Suprapubic skin (tissue), 4 donors: Measurements from ENCODE around the gene TRPV4.

Source experiments
- POLR2A ChIP-seq, 2 donors: fragments of 450-650 bp; IDR thresholded peaks; one replicate each; pipeline ENCODE4 v1.6.1; 2017; ENCODE audit warnings: antibody characterized with exemption in 2 of 2, mild to moderate bottlenecking in 2 of 2, moderate library complexity in 2 of 2
- POLR2AphosphoS5 ChIP-seq, 3 donors: sonication (generic); formaldehyde crosslinking; IDR thresholded peaks; one replicate each; pipeline ENCODE4 v1.6.1; 2017; ENCODE audit warnings: antibody characterized with exemption in 3 of 3
- TF ChIP-seq, protein P1 (sequence below), 2 donors: fragments of 200-600 bp in 1 of 2; fragments of 450-650 bp in 1 of 2; sonication (generic) in 1 of 2; IDR thresholded peaks; one replicate each; pipeline ENCODE4 v1.5.1; 2016 to 2019; ENCODE audit warnings: antibody characterized with exemption in 2 of 2, mild to moderate bottlenecking in 1 of 2, moderate library complexity in 1 of 2

DNA sequence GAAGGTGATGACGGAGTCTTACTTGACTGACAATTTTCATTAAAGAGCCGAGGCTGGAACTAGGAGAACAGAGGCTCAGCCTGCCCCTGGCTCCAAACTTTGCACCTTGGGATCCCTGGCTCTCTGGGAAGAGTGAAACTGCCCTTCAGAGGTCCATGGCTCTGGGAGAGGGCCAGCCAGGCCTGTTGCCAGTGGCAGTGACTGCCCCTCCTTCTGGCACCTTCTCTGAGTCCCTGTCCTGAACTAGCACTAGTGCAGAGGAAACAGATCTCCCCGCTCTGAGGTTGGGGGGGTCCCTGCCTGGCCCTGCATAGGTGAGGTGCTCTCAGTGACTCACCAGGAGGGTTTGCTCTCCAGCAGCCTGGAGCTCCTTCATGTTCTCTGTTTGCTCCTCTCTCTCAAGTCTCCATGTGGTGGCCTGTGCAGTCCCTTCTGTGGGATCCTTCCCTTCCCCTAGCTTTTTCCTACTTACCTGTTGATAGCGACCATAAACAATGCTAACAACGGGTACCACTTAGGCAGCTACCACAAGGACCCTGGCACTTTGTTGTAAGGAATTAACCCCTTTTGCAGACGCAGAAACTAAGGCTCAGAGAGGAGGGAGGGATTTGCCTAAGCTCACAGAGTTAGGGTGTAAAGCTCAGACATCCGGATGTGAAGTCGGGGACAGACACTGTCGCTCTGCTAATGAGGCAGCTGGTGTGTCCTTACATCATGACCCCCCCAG, 97.2 kb downstream of the TRPV4 start:
- TF ChIP-seq POLR2AphosphoS5 (IDR thresholded peaks at IDR 0.05) (no peak), POLR2A (IDR thresholded peaks at IDR 0.05) (no peak)
- TF ChIP-seq, protein P1, sequence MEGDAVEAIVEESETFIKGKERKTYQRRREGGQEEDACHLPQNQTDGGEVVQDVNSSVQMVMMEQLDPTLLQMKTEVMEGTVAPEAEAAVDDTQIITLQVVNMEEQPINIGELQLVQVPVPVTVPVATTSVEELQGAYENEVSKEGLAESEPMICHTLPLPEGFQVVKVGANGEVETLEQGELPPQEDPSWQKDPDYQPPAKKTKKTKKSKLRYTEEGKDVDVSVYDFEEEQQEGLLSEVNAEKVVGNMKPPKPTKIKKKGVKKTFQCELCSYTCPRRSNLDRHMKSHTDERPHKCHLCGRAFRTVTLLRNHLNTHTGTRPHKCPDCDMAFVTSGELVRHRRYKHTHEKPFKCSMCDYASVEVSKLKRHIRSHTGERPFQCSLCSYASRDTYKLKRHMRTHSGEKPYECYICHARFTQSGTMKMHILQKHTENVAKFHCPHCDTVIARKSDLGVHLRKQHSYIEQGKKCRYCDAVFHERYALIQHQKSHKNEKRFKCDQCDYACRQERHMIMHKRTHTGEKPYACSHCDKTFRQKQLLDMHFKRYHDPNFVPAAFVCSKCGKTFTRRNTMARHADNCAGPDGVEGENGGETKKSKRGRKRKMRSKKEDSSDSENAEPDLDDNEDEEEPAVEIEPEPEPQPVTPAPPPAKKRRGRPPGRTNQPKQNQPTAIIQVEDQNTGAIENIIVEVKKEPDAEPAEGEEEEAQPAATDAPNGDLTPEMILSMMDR (IDR thresholded peaks at IDR 0.05) = no peak
